SKM-1 (cell line): ENCODE measurements around the gene VTI1A.

Source experiments
- DNase-seq: peaks from one replicate; lab custom pipeline; 2025; ENCODE audit not compliant: unreplicated experiment; lab: John Stamatoyannopoulos, UW

Gene VTI1A

DNA sequence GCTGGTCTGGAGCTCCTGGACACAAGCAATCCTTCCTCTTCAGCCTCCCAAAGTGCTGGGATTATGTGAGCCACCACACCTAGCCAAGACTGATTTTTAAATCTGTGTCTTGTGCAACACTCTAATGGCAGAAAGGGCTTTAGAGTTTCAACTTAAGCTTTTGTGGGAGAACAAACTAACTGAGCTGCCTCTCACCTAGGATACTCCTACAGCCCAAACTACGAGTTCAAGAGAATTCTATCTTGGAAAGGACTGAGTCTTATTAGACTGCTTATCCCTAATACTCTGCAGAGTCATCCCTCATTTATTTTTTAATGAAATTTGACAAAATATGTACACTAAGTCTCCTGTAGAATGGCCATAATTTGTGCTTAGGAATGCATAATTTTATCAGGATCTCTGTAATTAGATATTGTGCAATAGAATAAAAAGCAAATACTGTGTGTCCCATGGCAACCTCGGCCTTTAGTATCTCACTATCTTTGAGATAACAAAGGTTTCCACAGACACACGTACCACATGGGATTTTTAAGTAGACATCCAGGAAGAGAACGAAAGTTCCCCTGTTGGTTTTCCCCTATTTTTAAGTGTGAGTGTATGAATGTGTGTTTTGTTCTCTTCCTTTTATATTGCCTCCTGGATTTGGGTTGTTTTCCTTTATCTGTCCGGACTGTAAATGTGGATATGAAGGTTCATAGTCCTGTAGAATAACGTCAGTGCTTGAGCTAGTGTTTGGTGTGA is 303.6 kb downstream of the VTI1A start:
- DNase-seq, result no peak

DNA sequence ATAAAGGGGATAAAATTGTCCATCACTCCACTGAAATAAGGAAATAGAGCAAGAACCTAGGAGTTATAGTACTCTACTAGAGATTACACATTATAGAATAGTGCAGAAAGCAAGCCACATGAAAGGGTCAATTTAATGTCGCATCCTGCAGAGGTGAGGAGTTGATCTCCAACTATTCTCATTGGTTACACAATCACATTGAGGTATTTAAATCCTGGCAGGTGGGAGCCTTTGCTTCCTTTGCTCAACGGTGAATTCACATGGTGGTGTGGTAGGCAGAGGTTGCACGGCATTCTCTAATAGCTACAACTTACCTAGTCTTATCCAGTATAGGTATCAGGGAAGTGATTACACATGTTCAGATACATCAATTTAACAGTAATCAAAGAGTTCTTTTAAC is 304.6 kb downstream of the VTI1A start:
- no peak for DNase-seq

DNA sequence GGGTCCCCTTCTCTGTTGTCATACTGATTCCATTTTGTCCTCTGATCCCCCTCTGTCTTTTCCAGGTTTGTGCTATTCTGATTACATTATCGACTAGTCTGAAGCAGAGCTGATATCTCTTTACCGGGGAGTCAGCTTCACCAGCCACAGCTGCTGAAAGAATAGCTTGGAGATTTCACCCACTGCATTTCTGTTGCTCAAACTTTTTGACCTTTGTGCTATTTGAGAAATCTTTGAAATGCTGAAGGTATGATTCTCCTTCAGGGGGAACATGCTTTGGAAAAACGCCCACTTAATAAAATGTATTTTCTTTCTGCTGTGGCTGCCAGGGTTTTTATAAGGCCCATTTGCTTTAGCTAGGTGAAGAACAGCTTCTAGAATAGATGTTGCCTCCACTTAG is 305.3 kb downstream of the VTI1A start:
- no peak for DNase-seq

DNA sequence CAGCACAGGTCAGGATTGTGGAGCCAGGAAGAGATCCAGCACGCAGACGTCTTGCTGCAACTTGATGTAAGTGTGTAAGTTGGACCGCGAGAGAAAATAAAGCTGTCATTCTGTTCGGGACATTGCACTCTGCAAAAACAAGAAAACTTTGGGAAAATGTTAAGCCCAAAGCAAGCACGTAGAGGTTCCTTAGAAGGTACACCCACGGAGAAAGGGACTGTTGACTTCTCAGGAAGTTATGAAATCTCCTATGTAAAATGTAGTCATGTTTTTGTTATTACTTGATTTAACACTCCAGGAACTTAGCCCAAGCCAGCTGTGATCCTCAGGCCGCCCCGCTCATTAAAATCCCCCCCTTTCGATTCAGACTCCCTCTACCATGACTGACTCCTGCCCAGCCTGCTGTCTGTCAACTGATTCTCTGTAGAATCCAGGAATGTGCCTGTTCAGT is 307.0 kb downstream of the VTI1A start:
- no peak for DNase-seq

DNA sequence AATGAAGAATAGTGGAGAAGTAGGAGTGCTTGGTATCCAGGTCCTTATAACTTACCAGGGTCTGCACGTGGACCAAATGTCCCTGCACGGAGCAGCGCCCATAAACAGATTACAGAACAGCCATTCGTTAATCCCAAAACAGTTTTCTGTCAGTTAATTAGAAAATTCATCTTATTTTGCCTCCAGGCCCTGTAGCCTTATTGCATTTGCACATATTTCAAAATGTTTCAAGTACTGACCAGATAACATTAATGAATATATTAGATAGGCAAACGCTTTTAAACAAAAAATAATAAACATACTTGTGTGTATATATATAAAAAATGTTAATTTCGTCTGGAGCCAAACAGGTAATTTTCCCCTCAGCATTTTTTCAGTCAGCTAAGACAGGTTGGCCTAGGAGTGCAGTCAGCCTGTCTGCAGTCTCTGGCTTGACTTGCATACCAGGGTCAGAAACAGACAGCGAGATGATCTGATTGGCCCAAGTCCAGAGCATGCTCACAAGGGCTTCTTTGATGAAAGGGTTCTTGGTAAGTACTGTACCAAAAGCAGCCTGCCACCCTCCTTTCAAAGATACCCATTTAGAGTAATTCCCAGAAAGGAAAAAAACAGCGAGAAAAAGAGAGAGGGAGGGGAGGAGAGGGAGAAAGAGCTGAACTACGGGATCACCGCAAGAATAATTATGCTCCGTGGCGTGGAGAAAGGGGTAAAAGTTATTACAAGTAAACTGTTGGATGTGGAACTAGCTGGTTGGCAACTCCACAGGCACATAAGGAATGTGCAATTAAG is 308.6 kb downstream of the VTI1A start:
- DNase-seq, result no peak

- no peak for DNase-seq
These were observed 309.2 kb downstream of the VTI1A start for GRCh38 chr10:112756235-112756527.

DNA sequence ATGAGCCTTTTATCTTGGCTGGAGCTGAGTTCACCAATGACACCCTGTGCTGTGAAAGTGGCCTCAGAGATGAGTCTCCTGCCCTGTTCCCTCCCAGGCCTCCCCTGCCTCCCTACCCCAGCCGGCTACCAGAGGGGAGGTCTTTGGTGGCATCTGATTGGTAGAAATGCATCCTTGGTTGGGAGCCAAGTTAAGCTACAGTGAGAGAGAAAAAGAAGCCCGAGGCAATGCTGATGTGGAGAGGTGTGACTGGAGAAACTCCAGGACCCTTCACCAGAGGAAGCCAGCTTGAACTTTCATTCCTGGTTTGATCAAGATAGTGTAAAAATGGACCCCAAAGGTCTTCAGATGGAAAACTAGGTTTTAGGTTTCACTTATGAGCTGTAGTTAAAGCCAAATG is 311.9 kb downstream of the VTI1A start:
- no peak for DNase-seq

- no peak for DNase-seq
These were observed 312.5 kb downstream of the VTI1A start for GRCh38 chr10:112759496-112759895.

GRCh38 chr10:112761256-112761655 is 314.2 kb downstream of the VTI1A start:
- no peak for DNase-seq

GRCh38 chr10:112763916-112764520 is 317.0 kb downstream of the VTI1A start:
- DNase-seq, result no peak

DNA sequence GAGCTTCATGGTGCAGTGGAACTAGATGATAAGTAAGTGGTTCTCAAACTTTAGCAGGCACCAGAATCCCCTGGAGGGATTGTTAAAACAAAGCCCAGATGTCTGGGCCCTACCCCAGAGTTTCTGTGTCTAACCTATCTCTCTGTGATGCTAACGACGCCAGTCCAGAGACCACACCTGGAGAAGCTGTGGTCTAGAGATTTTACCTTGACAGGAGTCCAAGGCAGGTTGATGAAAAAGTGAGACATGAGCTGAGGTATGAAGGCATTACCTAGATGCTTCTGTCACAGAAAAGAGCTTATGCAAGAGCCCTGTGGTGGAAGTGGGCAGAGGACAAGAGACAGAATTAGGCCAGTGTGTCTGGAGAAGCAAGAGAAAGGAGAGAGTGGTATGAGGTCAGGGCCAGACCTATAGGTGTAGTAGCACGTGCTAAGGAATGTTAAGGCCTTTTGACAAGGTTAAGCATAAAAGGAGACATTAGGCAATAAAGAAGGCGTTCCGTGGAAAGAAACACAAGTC is 318.8 kb downstream of the VTI1A start:
- no peak for DNase-seq

DNA sequence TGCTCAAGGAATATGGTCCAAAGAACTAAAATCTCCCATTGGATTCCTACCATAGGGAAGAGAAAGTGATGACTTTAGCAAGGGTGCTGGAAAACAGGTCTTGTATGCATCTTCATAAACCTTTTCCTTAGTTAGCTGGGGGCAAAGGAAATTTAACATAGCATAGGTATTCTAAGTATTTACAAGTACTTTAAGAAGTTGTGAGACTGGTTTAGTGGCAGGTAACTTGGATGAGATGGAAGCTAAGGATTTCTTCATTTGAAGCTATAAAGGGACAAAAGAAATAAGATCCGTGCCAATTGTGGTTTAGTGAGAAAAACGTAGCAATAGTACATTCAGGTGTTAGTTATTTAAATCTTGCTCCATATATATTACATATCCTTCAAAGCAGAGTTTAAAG is 319.6 kb downstream of the VTI1A start:
- DNase-seq, result no peak

GRCh38 chr10:112767156-112767555 is 320.1 kb downstream of the VTI1A start:
- no peak for DNase-seq

DNA sequence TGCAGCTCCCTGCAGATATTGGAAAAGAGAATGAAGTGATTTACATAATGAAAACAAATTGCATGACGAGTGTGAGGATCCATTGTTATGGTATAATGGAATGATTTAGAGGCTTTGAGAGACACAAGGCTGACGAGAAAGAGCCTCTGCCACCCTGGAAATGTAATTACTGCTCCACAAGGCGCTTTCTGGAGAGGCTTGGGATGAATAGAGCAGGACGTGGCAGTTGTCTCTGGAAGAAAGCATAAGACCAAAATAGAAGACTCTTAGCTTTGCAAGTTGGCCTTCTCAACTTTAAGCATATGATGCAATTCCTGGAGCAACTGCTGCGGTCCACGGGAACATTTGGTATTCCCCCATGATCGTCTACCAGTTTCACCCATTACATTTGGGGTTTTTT is 321.1 kb downstream of the VTI1A start:
- no peak for DNase-seq

DNA sequence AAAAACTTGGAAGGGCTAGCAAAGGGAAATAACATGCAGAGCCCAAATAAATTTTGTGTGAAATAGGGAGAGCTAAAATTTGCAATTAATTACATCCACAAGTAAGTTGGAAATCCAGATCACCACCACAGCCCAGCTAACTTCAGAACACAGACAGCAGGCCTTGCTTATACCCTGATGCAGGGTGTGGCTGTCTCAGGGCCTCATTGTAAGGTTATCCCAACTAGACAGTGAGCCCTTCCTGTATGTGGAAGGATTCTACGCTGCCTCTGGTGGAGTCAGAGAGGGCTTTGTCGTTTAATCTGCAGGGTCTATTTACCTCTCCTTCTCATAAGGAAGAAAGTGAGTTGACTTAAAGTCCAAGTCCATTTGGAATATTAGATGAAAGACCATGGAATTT is 322.1 kb downstream of the VTI1A start:
- no peak for DNase-seq

DNA sequence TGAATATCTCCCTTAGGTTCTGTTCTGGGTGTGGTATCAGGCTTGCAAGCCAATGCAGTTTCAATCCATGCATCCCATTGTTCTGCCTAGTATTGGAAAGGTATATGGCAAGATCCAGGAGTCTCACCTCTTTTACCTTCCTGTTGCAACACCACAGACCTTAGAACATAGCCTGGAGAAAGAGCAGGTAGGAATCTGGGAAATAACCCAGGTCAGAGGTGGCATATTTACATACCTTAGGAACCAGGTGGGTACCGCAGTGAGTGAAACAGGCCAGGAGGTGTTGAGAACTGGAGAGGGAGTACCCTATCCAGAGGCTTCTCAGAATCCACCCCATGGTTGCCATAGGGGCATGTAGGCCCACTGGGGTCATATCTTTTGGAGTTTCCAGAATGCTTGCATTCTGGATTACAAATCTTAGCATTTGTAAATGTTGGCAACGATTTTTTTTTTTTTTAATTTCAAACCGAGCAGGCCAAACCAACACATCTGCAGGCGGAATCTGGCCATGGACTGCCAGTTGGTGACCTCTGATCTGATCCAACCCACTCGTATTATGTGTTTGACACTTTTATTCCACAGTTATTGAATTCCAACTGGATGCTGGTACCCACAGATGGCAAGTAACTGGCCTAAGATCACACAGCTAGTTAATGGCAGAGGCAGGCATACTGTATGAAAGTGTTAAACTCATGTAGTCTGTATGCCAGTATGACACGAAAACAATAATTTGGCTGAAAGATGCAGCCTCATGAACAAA is 322.8 kb downstream of the VTI1A start:
- no peak for DNase-seq

- no peak for DNase-seq
These were observed 324.7 kb downstream of the VTI1A start for GRCh38 chr10:112771733-112772132.

DNA sequence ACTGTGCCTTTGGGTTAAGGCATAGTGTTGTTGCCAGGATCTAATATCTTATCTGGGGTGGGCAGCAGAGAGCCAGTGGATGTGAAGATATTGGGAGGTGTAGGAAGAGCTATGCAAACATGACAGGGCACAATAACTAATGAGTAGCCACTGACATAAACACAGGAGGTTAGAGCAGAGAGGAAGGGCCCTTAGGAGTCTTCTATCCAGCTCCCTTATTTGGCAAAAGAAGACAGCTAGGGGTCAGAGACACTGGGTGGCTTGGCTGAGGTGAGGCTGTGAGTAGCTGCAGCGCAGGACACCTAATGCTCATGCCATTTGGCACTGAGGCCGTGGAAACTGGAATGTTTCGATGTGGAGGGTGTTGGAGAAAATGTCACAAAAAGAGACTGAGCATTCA is 326.8 kb downstream of the VTI1A start:
- DNase-seq, result no peak

- no peak for DNase-seq
These were observed 327.2 kb downstream of the VTI1A start for GRCh38 chr10:112774210-112774609.

DNA sequence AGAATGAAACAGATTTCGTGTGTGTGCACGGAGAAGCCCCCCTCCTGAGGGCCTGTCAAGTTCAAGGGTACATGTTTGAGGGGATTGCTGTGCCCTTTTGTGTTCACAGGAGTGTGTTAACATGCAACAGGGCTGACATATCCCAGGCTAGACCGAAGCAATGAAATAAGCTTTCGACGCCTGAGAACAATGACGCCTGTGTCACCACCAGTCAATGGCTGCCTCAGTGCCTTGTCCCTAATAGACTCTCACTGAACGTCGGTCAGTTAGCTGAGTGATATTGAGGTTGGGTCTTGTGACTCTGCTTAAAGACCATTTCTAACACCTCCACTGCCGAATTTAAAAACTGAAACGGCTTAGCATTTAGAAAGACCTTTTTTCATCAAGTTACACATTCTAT is 327.8 kb downstream of the VTI1A start:
- no peak for DNase-seq

GRCh38 chr10:112775381-112775780 is 328.4 kb downstream of the VTI1A start:
- no peak for DNase-seq
